Measurements from ENCODE around the gene RDX.

The RDX gene

GRCh38 chr11:110296226-110297075 is at the start of gene RDX:
RDX (minus strand) TSS chr11:110296614; CDS start chr11:110279692, 16,922 bp downstream.
- peak within 1 kb of the TSS; percentile 75 to 77 for H3K4me3 ChIP-seq (ENCODE audit: low read length in 2 of 2)
- H3K36me3 ChIP-seq (ENCODE audit: control insufficient read depth in 2 of 2, insufficient read depth in 2 of 2, low read length in 2 of 2): no peaks in the 10 kb centered on the region
- peaks cover 3 to 8% of the 10 kb centered on the region in 2 donors for H3K4me1 ChIP-seq (ENCODE audit: control insufficient read depth in 2 of 2, insufficient read depth in 2 of 2, low read length in 2 of 2)
- H3K9me3 ChIP-seq (ENCODE audit: control insufficient read depth in 2 of 2, low read length in 2 of 2): no peaks in the 10 kb centered on the region
- peaks cover 5 to 13% of the 10 kb centered on the region in 2 donors for H3K27me3 ChIP-seq (ENCODE audit: control insufficient read depth in 2 of 2, insufficient read depth in 2 of 2, low read length in 2 of 2)
- H3K9ac ChIP-seq (ENCODE audit: low read depth in 1 of 2, low read length in 2 of 2): peak within 1 kb of the TSS; percentile 75 to 83
- H3K27ac ChIP-seq (ENCODE audit: low read depth in 2 of 2, low read length in 2 of 2): peak within 1 kb of the TSS; percentile 81 to 85

- Histone ChIP-seq H3K27ac (ENCODE audit: low read depth in 2 of 2, low read length in 2 of 2) (no peak overlapping the region), H3K9me3 (ENCODE audit: control insufficient read depth in 2 of 2, low read length in 2 of 2) (no peaks in the 10 kb centered on the region), H3K27me3 (ENCODE audit: control insufficient read depth in 2 of 2, insufficient read depth in 2 of 2, low read length in 2 of 2) (no peaks in the 10 kb centered on the region), H3K36me3 (ENCODE audit: control insufficient read depth in 2 of 2, insufficient read depth in 2 of 2, low read length in 2 of 2) (no peaks in the 10 kb centered on the region), H3K9ac (ENCODE audit: low read depth in 1 of 2, low read length in 2 of 2) (no peak overlapping the region), H3K4me3 (ENCODE audit: low read length in 2 of 2) (no peak overlapping the region), H3K4me1 (ENCODE audit: control insufficient read depth in 2 of 2, insufficient read depth in 2 of 2, low read length in 2 of 2) (peaks cover 0 to 3% of the 10 kb centered on the region in 2 donors)
Measured at GRCh38 chr11:110345743-110346142, 49.3 kb upstream of the RDX start.

- H3K9me3 ChIP-seq (ENCODE audit: control insufficient read depth in 2 of 2, low read length in 2 of 2): no peaks in the 10 kb centered on the region
- no peaks in the 10 kb centered on the region for H3K4me1 ChIP-seq (ENCODE audit: control insufficient read depth in 2 of 2, insufficient read depth in 2 of 2, low read length in 2 of 2)
- no peaks in the 10 kb centered on the region for H3K36me3 ChIP-seq (ENCODE audit: control insufficient read depth in 2 of 2, insufficient read depth in 2 of 2, low read length in 2 of 2)
- H3K9ac ChIP-seq (ENCODE audit: low read depth in 1 of 2, low read length in 2 of 2): no peak overlapping the region
- H3K27me3 ChIP-seq (ENCODE audit: control insufficient read depth in 2 of 2, insufficient read depth in 2 of 2, low read length in 2 of 2): no peaks in the 10 kb centered on the region
- H3K4me3 ChIP-seq (ENCODE audit: low read length in 2 of 2): no peak overlapping the region
- H3K27ac ChIP-seq (ENCODE audit: low read depth in 2 of 2, low read length in 2 of 2): no peak overlapping the region
Measured at GRCh38 chr11:110340436-110340835, 44.0 kb upstream of the RDX start.

GRCh38 chr11:110339456-110340250 is 43.2 kb upstream of the RDX start:
- Histone ChIP-seq H3K27ac (ENCODE audit: low read depth in 2 of 2, low read length in 2 of 2) (no peak overlapping the region), H3K27me3 (ENCODE audit: control insufficient read depth in 2 of 2, insufficient read depth in 2 of 2, low read length in 2 of 2) (no peaks in the 10 kb centered on the region), H3K9me3 (ENCODE audit: control insufficient read depth in 2 of 2, low read length in 2 of 2) (no peaks in the 10 kb centered on the region), H3K4me3 (ENCODE audit: low read length in 2 of 2) (no peak overlapping the region), H3K36me3 (ENCODE audit: control insufficient read depth in 2 of 2, insufficient read depth in 2 of 2, low read length in 2 of 2) (no peaks in the 10 kb centered on the region), H3K9ac (ENCODE audit: low read depth in 1 of 2, low read length in 2 of 2) (no peak overlapping the region), H3K4me1 (ENCODE audit: control insufficient read depth in 2 of 2, insufficient read depth in 2 of 2, low read length in 2 of 2) (no peaks in the 10 kb centered on the region)

- Histone ChIP-seq H3K4me1 (ENCODE audit: control insufficient read depth in 2 of 2, insufficient read depth in 2 of 2, low read length in 2 of 2) (no peaks in the 10 kb centered on the region), H3K36me3 (ENCODE audit: control insufficient read depth in 2 of 2, insufficient read depth in 2 of 2, low read length in 2 of 2) (no peaks in the 10 kb centered on the region), H3K4me3 (ENCODE audit: low read length in 2 of 2) (no peak overlapping the region), H3K27ac (ENCODE audit: low read depth in 2 of 2, low read length in 2 of 2) (no peak overlapping the region), H3K9ac (ENCODE audit: low read depth in 1 of 2, low read length in 2 of 2) (no peak overlapping the region), H3K9me3 (ENCODE audit: control insufficient read depth in 2 of 2, low read length in 2 of 2) (no peaks in the 10 kb centered on the region), H3K27me3 (ENCODE audit: control insufficient read depth in 2 of 2, insufficient read depth in 2 of 2, low read length in 2 of 2) (no peaks in the 10 kb centered on the region)
Measured at GRCh38 chr11:110338684-110339083, 42.3 kb upstream of the RDX start.

- Histone ChIP-seq H3K4me3 (ENCODE audit: low read length in 2 of 2) (no peak overlapping the region), H3K27me3 (ENCODE audit: control insufficient read depth in 2 of 2, insufficient read depth in 2 of 2, low read length in 2 of 2) (no peaks in the 10 kb centered on the region), H3K9ac (ENCODE audit: low read depth in 1 of 2, low read length in 2 of 2) (no peak overlapping the region), H3K4me1 (ENCODE audit: control insufficient read depth in 2 of 2, insufficient read depth in 2 of 2, low read length in 2 of 2) (no peaks in the 10 kb centered on the region), H3K9me3 (ENCODE audit: control insufficient read depth in 2 of 2, low read length in 2 of 2) (no peaks in the 10 kb centered on the region), H3K27ac (ENCODE audit: low read depth in 2 of 2, low read length in 2 of 2) (no peak overlapping the region), H3K36me3 (ENCODE audit: control insufficient read depth in 2 of 2, insufficient read depth in 2 of 2, low read length in 2 of 2) (no peaks in the 10 kb centered on the region)
Measured at GRCh38 chr11:110337570-110338193, 41.3 kb upstream of the RDX start.

- Histone ChIP-seq H3K9me3 (ENCODE audit: control insufficient read depth in 2 of 2, low read length in 2 of 2) (no peaks in the 10 kb centered on the region), H3K27me3 (ENCODE audit: control insufficient read depth in 2 of 2, insufficient read depth in 2 of 2, low read length in 2 of 2) (no peaks in the 10 kb centered on the region), H3K4me1 (ENCODE audit: control insufficient read depth in 2 of 2, insufficient read depth in 2 of 2, low read length in 2 of 2) (no peaks in the 10 kb centered on the region), H3K4me3 (ENCODE audit: low read length in 2 of 2) (no peak overlapping the region), H3K36me3 (ENCODE audit: control insufficient read depth in 2 of 2, insufficient read depth in 2 of 2, low read length in 2 of 2) (no peaks in the 10 kb centered on the region), H3K9ac (ENCODE audit: low read depth in 1 of 2, low read length in 2 of 2) (no peak overlapping the region), H3K27ac (ENCODE audit: low read depth in 2 of 2, low read length in 2 of 2) (no peak overlapping the region)
Measured at GRCh38 chr11:110336054-110336453, 39.6 kb upstream of the RDX start.

- no peaks in the 10 kb centered on the region for H3K9me3 ChIP-seq (ENCODE audit: control insufficient read depth in 2 of 2, low read length in 2 of 2)
- H3K36me3 ChIP-seq (ENCODE audit: control insufficient read depth in 2 of 2, insufficient read depth in 2 of 2, low read length in 2 of 2): no peaks in the 10 kb centered on the region
- no peak overlapping the region for H3K27ac ChIP-seq (ENCODE audit: low read depth in 2 of 2, low read length in 2 of 2)
- no peaks in the 10 kb centered on the region for H3K27me3 ChIP-seq (ENCODE audit: control insufficient read depth in 2 of 2, insufficient read depth in 2 of 2, low read length in 2 of 2)
- H3K4me3 ChIP-seq (ENCODE audit: low read length in 2 of 2): no peak overlapping the region
- H3K4me1 ChIP-seq (ENCODE audit: control insufficient read depth in 2 of 2, insufficient read depth in 2 of 2, low read length in 2 of 2): no peaks in the 10 kb centered on the region
- H3K9ac ChIP-seq (ENCODE audit: low read depth in 1 of 2, low read length in 2 of 2): no peak overlapping the region
Measured at GRCh38 chr11:110335358-110335757, 38.9 kb upstream of the RDX start.

GRCh38 chr11:110331626-110332025 is 35.2 kb upstream of the RDX start:
- Histone ChIP-seq H3K9me3 (ENCODE audit: control insufficient read depth in 2 of 2, low read length in 2 of 2) (no peaks in the 10 kb centered on the region), H3K27ac (ENCODE audit: low read depth in 2 of 2, low read length in 2 of 2) (no peak overlapping the region), H3K4me1 (ENCODE audit: control insufficient read depth in 2 of 2, insufficient read depth in 2 of 2, low read length in 2 of 2) (no peaks in the 10 kb centered on the region), H3K36me3 (ENCODE audit: control insufficient read depth in 2 of 2, insufficient read depth in 2 of 2, low read length in 2 of 2) (no peaks in the 10 kb centered on the region), H3K4me3 (ENCODE audit: low read length in 2 of 2) (no peak overlapping the region), H3K27me3 (ENCODE audit: control insufficient read depth in 2 of 2, insufficient read depth in 2 of 2, low read length in 2 of 2) (no peaks in the 10 kb centered on the region), H3K9ac (ENCODE audit: low read depth in 1 of 2, low read length in 2 of 2) (no peak overlapping the region)

- no peaks in the 10 kb centered on the region for H3K9me3 ChIP-seq (ENCODE audit: control insufficient read depth in 2 of 2, low read length in 2 of 2)
- H3K27me3 ChIP-seq (ENCODE audit: control insufficient read depth in 2 of 2, insufficient read depth in 2 of 2, low read length in 2 of 2): no peaks in the 10 kb centered on the region
- no peak overlapping the region for H3K4me3 ChIP-seq (ENCODE audit: low read length in 2 of 2)
- H3K9ac ChIP-seq (ENCODE audit: low read depth in 1 of 2, low read length in 2 of 2): no peak overlapping the region
- no peak overlapping the region for H3K27ac ChIP-seq (ENCODE audit: low read depth in 2 of 2, low read length in 2 of 2)
- H3K4me1 ChIP-seq (ENCODE audit: control insufficient read depth in 2 of 2, insufficient read depth in 2 of 2, low read length in 2 of 2): no peaks in the 10 kb centered on the region
- H3K36me3 ChIP-seq (ENCODE audit: control insufficient read depth in 2 of 2, insufficient read depth in 2 of 2, low read length in 2 of 2): no peaks in the 10 kb centered on the region
Measured at GRCh38 chr11:110329445-110329844, 33.0 kb upstream of the RDX start.

Measured in mucosa of rectum (tissue), 2 donors.